ENCODE data around the gene LRRK1.

Gene LRRK1

GRCh38 chr15:100893261-100893963 is 25.7 kb upstream of the LRRK1 start:
- no peak for DNase-seq

- no peak for DNase-seq
Observed at GRCh38 chr15:100893964-100894295, 25.2 kb upstream of the LRRK1 start.

- DNase-seq = no peak
Observed at GRCh38 chr15:100895721-100896120, 23.4 kb upstream of the LRRK1 start.

- DNase-seq = no peak
Observed at GRCh38 chr15:100897221-100898151, 21.7 kb upstream of the LRRK1 start.

GRCh38 chr15:100898152-100898490 is 21.0 kb upstream of the LRRK1 start:
- DNase-seq = no peak

- no peak for DNase-seq
Observed at GRCh38 chr15:100898661-100899462, 20.3 kb upstream of the LRRK1 start.

GRCh38 chr15:100899601-100900000 is 19.6 kb upstream of the LRRK1 start:
- no peak for DNase-seq

- DNase-seq = no peak
Observed at GRCh38 chr15:100900136-100900794, 18.9 kb upstream of the LRRK1 start.

- DNase-seq = no peak
Observed at GRCh38 chr15:100900795-100901169, 18.4 kb upstream of the LRRK1 start.

- no peak for DNase-seq
Observed at GRCh38 chr15:100901296-100901695, 17.9 kb upstream of the LRRK1 start.

- DNase-seq = no peak
Observed at GRCh38 chr15:100901702-100902435, 17.3 kb upstream of the LRRK1 start.

GRCh38 chr15:100902436-100903167 is 16.6 kb upstream of the LRRK1 start:
- no peak for DNase-seq

GRCh38 chr15:100903168-100903554 is 16.0 kb upstream of the LRRK1 start:
- DNase-seq = no peak

GRCh38 chr15:100905850-100906249 is 13.3 kb upstream of the LRRK1 start:
- no peak for DNase-seq

GRCh38 chr15:100908466-100908865 is 10.7 kb upstream of the LRRK1 start:
- no peak for DNase-seq

- no peak for DNase-seq
Observed at GRCh38 chr15:100909565-100909964, 9.6 kb upstream of the LRRK1 start.

- DNase-seq = no peak
Observed at GRCh38 chr15:100909989-100910955, 8.9 kb upstream of the LRRK1 start.

GRCh38 chr15:100911086-100911485 is 8.1 kb upstream of the LRRK1 start:
- no peak for DNase-seq

GRCh38 chr15:100913961-100914360 is 5.2 kb upstream of the LRRK1 start:
- DNase-seq = no peak

GRCh38 chr15:100914876-100915275 is 4.3 kb upstream of the LRRK1 start:
- DNase-seq = no peak

Data from GOT3 (cell line).